ENCODE results near the gene CYREN.

DNA sequence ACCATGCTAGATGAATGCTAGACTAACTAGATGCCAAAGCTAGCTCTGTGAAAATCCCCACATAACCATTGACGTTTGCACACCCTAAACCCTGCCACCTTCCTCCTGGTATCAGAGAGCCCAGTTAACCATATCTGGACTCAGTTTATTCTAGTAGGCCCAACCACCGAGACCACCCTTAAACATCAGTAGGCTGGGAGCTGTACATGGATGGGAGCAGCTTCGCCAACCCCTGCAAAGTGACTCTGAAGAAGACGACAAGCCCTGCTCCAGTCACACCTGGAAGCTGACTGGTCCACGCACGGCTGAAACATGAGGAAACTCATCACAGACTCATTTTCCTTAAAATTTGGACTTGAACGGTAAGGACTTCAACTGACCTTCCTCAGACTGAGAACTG is 4.4 kb upstream of the CYREN start:
- TF ChIP-seq, protein P1, sequence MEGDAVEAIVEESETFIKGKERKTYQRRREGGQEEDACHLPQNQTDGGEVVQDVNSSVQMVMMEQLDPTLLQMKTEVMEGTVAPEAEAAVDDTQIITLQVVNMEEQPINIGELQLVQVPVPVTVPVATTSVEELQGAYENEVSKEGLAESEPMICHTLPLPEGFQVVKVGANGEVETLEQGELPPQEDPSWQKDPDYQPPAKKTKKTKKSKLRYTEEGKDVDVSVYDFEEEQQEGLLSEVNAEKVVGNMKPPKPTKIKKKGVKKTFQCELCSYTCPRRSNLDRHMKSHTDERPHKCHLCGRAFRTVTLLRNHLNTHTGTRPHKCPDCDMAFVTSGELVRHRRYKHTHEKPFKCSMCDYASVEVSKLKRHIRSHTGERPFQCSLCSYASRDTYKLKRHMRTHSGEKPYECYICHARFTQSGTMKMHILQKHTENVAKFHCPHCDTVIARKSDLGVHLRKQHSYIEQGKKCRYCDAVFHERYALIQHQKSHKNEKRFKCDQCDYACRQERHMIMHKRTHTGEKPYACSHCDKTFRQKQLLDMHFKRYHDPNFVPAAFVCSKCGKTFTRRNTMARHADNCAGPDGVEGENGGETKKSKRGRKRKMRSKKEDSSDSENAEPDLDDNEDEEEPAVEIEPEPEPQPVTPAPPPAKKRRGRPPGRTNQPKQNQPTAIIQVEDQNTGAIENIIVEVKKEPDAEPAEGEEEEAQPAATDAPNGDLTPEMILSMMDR (IDR thresholded peaks at IDR 0.05; ENCODE audit: insufficient read depth, low read length, poor library complexity, severe bottlenecking), result no peak
- no peak for TF ChIP-seq EZH2phosphoT487 (conservative IDR thresholded peaks at IDR 0.05; ENCODE audit: low read length)
